Activated gamma-delta T cell treated with anti-CD3 and anti-CD28 coated beads, Interleukin-2, amount 50 U/mL, for 16 hours (primary cell): ENCODE data around the gene MYO1B.

Experiments used
- DNase-seq: peaks from one replicate; pipeline ENCODE4 v3.0.0-alpha.2; 2020; ENCODE audit warnings: low read depth

The MYO1B gene

GRCh38 chr2:191226196-191226595, 19.0 kb upstream of the MYO1B start:
- DNase-seq = no peak

DNA sequence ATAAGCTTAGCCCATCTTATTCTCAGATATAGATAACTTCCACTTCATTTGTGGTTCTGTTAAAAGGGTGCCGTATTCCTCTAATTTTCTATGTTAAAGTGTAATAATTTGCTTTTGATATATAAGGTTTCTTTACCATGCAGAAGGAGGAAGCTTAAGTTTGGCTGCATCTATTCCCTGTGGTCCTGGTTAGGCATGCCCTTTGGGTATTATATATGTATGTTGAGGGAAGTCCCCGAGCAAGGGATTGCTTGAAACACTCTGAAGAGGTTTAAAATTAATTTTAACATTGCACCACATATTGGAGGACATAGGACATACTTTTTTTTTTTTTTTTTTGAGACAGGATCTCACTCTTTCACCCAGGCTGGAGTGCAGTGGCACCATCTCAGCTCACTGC, 16.9 kb upstream of the MYO1B start:
- DNase-seq = no peak

DNA sequence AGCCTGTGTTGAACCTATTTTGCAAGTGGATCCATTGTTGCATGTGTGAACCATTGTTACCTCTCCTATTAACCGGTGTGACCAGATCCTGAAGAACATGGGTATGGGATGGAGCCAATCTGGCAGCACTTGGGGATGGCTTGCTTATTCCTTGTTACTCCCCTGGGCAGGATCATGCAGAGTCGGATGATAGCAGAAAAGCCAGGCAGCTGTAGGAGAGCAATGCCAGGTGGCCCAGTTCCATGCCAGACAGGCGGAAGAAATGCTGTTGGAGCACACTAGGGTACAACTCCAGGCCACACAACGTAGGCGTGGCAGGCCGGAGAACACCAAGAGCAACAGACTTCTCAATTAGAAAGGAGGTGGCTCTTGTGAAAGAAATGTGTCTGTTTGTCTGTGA, 16.3 kb upstream of the MYO1B start:
- no peak for DNase-seq

DNA sequence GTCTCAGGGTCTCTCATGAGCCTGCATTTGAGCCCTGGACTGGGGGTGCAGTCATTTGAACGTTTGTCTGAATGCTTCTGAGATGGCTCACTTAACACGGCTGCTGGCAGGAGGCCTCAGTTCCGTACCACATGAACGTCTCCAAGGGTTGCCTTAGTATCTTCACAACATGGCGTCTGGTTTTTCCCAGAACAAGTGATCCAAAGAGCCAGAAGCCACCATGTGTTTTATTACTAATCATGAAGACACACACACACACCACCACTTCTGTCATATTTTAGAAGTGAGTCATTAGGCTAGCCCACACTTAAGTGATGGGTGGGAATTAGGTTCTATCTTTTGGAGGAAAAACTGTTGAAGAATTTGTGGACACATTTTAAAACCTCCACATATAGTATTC, 15.0 kb upstream of the MYO1B start:
- DNase-seq = no peak

DNA sequence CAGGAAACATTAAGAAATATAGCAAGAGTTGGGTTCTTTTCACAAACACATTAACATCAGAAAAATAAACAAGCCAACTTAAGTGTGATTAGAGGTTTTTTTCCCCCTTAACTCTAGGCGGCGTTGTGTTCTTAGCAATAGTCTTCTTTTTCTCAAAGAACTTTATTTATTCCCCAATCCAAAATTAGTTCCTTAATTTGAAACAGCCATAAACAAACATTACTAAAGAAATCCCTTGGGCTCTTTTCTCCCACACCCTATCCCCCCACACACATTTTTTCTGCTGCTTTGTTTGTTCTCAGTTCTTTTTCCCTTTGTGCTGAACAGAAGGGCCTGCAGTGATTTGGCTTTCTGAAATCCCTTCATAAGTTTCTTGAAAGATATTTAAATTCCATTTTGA, 13.2 kb upstream of the MYO1B start:
- no peak for DNase-seq

GRCh38 chr2:191233533-191233932, 11.7 kb upstream of the MYO1B start:
- DNase-seq = no peak

DNA sequence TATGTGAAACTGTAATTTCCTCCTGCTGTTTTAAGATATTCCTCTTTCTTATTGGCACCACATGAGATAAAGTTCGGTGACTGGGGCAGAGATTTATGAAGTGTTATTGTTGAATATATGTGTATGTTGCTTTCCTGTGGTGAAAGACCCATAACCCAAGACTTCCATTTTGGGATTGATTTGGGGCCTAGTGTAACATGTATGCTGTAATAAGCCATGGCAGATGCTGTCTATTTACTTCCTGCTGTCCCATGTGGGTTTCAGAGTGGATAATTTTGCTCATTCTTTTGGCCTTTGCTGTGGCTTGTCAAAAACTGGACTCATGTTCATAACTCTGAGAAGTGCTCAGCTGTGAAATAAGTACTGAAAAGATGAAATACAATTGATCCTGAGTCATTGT, 10.8 kb upstream of the MYO1B start:
- DNase-seq = no peak

- DNase-seq = no peak
These were observed 4.3 kb upstream of the MYO1B start for GRCh38 chr2:191240871-191241270.

- no peak for DNase-seq
These were observed 3.8 kb upstream of the MYO1B start for GRCh38 chr2:191241418-191241817.

- DNase-seq = no peak
These were observed 2.0 kb upstream of the MYO1B start for GRCh38 chr2:191243154-191243553.

DNA sequence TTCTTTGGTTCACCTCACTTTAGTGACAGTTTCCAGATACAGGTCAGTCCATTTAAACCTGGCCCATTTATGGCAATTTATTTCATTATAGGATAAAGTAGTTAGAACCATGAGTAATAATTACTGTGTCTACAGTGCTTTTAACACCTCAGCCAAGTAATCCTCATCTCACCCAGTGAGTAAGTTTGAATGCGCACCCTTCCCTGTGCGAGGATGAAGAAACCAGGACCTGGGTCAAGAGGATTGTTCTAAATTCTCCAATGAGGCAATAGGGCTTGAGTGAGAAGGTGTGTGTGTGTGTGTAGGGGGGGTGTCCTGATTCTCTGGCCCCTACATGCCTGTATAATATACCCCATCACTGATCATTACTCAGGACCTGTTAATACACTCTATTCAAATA, 854 bp upstream of the MYO1B start:
- DNase-seq = no peak

GRCh38 chr2:191245869-191246531, 796 bp downstream of the MYO1B start:
- no peak for DNase-seq

GRCh38 chr2:191246820-191247380, 1.7 kb downstream of the MYO1B start:
- no peak for DNase-seq

DNA sequence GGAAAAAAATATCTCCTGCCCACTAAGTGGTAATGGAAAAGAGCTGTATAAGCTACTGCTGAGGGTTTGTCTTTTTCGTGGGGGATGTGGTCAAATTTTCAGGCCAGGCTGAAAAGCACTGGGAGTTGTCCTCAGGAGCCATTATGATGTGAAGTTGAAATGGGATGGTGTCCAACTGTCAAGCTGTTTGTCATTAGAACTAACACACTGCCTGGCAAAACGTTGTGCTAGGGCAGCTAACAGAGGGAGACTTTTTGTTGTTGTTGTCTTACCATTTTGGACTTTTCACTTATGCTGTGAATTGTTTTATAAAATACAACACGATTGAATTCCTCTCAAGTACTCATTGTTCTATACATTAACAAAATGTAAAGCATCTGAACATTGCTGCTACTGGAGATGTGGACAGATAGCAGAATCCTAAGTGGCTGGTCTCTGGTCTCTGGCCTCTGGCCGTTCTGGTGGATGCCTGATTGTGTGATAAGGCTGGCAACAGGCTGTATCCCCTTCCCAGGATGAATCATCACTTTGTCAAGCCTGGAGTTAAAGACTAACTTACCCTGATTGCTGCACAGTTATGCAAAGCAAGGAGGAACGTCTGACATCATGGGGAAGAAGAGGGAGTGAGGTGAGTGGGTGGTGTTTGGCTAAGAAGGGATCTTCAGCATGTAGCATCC, 2.3 kb downstream of the MYO1B start:
- DNase-seq = no peak

DNA sequence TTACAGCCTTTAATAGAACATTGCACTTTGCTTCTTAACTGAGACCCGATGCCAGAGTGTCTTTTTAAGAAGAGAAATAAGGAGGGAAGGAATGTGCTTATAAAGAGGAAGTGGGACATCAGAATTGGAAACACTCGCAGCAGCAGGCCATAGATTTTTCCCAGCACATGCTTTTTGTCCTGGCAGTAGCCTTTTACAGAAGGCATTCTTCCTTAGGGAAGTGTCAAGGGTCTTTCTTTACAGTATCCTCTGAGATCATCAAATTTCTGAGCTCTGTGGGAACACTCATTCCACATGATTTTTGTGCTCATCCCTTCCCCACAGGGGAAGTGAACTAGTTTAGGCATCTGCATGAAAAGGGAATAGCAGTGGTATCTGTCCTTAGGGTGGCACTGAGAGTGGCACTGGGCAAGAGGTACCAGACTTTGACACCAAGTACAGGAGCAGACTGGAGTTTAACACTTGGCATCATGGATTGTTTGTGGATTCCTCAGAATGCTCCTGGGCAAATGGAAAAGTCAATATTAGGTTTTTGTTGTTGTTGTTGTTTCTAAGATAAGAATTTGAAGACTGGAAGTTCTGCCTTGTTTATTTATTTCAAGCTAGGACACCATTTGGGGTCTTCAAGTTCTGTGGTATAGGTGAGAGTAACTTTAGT, 4.1 kb downstream of the MYO1B start:
- DNase-seq = no peak

GRCh38 chr2:191250400-191250799, 5.2 kb downstream of the MYO1B start:
- no peak for DNase-seq

- no peak for DNase-seq
These were observed 5.8 kb downstream of the MYO1B start for GRCh38 chr2:191250986-191251385.

GRCh38 chr2:191252699-191253098, 7.5 kb downstream of the MYO1B start:
- DNase-seq = no peak

- DNase-seq = no peak
These were observed 8.3 kb downstream of the MYO1B start for GRCh38 chr2:191253476-191253875.

DNA sequence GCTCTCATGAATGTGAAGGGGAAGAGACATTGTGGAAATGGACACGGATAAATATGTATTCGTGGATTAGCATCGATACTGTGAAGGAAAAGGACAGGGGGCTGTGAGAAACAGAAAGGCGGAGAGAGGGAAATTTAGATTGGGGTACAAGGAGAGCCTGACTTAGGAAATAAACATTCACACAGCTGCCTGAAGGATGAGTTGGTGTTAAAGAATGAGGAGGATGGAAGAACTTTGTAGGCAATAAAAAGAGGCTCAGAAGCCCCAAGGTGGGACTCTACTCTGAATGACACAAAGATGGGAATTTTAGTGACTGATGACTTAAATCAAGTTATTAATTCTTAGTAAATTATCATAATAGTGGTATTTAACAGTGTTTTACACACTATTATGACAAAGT, 10.1 kb downstream of the MYO1B start:
- DNase-seq = no peak

- no peak for DNase-seq
These were observed 10.6 kb downstream of the MYO1B start for GRCh38 chr2:191255756-191256312.

DNA sequence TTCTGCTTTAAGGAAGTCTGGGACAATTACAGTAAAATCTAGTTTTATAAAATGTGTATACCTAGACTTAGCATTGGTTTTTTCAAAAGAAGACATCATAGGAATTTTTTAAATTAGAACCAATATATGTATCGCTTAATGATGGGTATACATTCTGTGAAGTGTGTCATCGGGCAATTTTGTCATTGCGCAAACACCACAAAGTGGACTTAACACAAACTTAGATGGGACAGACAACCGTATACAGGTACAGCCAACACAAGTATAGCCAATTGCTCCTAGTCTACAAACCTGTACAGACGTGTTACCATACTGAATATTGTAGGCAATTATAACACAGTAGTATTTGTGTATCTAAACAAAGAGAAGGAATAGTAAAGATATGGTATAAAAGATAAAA, 12.7 kb downstream of the MYO1B start:
- no peak for DNase-seq

DNA sequence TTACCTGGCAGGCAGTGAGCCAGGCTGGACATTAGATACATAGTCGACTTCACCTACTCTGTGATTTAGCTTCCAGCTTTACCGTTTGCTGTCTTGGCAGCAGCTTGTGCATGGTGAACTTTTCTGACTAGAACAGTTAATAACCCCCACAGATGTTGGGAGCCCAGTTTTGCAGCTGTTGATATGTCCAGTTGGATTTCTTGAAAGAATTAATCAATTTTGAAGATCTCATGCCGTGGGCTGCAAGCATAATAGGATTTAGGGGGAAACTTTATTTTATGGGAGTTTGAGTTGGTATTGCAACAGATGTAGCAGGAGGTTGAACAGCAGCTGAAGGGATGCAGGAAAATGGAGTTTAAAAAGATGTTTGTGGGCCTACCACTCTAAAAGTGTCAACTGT, 13.8 kb downstream of the MYO1B start:
- no peak for DNase-seq
